Effector memory CD4-positive, alpha-beta T cell (primary cell): ENCODE data around the gene FHIP1B.

ENCODE experiments used
- DNase-seq, 3 donors: peaks; one replicate each; pipeline ENCODE4 v3.0.0-alpha.2; 2020
- H3K27ac ChIP-seq: 2 replicates; pipeline ENCODE4 v1.7.0; 2013; ENCODE audit warnings: mild to moderate bottlenecking, low read length, moderate library complexity; ENCODE audit not compliant: insufficient read depth, poor library complexity, severe bottlenecking
- H3K27me3 ChIP-seq: replicated peaks from 2 replicates; pipeline ENCODE4 v1.7.0; 2013; ENCODE audit warnings: mild to moderate bottlenecking, low read length; ENCODE audit not compliant: insufficient read depth, control insufficient read depth, poor library complexity, severe bottlenecking
- H3K36me3 ChIP-seq: 2 replicates; pipeline ENCODE4 v1.7.0; 2013; ENCODE audit warnings: mild to moderate bottlenecking, low read length, moderate library complexity; ENCODE audit not compliant: control insufficient read depth, insufficient read depth
- H3K4me1 ChIP-seq: 2 replicates; pipeline ENCODE4 v1.7.0; 2013; ENCODE audit warnings: low read length, mild to moderate bottlenecking; ENCODE audit not compliant: control insufficient read depth, insufficient read depth, poor library complexity, severe bottlenecking
- H3K4me3 ChIP-seq: 2 replicates; pipeline ENCODE4 v1.7.0; 2013; ENCODE audit warnings: low read length, low read depth, mild to moderate bottlenecking; ENCODE audit not compliant: insufficient read depth, poor library complexity, severe bottlenecking
- H3K9me3 ChIP-seq: 2 replicates; pipeline ENCODE4 v1.7.0; 2013; ENCODE audit warnings: mild to moderate bottlenecking, low read length, moderate library complexity; ENCODE audit not compliant: control insufficient read depth

FHIP1B gene

GRCh38 chr11:6205366-6205765, 29.1 kb downstream of the FHIP1B start, which contains the start of gene C11orf42:
Gene C11orf42, plus strand, starts transcription at chr11:6205557. Its CDS starts 59 bp downstream, at chr11:6205616.
- Histone ChIP-seq H3K4me1 (peaks cover 15% of the 10 kb centered on the region), H3K36me3 (peaks cover 6% of the 10 kb centered on the region), H3K27me3 (no peaks in the 10 kb centered on the region), H3K4me3 (no peak within 1 kb of the TSS), H3K9me3 (no peaks in the 10 kb centered on the region), H3K27ac (no peak within 1 kb of the TSS)
- no peak for DNase-seq

- DNase-seq: no peak
- H3K36me3 ChIP-seq: peaks cover under 1% of the 10 kb centered on the region
- no peaks in the 10 kb centered on the region for H3K9me3 ChIP-seq
- H3K27me3 ChIP-seq: no peaks in the 10 kb centered on the region
- peaks cover 15% of the 10 kb centered on the region for H3K4me1 ChIP-seq
- no peak overlapping the region for H3K27ac ChIP-seq
- H3K4me3 ChIP-seq: no peak overlapping the region
These were observed 29.7 kb downstream of the FHIP1B start for GRCh38 chr11:6204706-6205105.

- H3K9me3 ChIP-seq: no peaks in the 10 kb centered on the region
- no peak overlapping the region for H3K27ac ChIP-seq
- no peak for DNase-seq
- H3K36me3 ChIP-seq: no peaks in the 10 kb centered on the region
- no peaks in the 10 kb centered on the region for H3K27me3 ChIP-seq
- H3K4me3 ChIP-seq: no peak overlapping the region
- peaks cover 15% of the 10 kb centered on the region for H3K4me1 ChIP-seq
These were observed 31.1 kb downstream of the FHIP1B start for GRCh38 chr11:6203327-6203726.

- peaks cover 15% of the 10 kb centered on the region for H3K4me1 ChIP-seq
- no peaks in the 10 kb centered on the region for H3K27me3 ChIP-seq
- DNase-seq: no peak
- no peak overlapping the region for H3K4me3 ChIP-seq
- no peaks in the 10 kb centered on the region for H3K36me3 ChIP-seq
- H3K9me3 ChIP-seq: no peaks in the 10 kb centered on the region
- no peak overlapping the region for H3K27ac ChIP-seq
These were observed 32.4 kb downstream of the FHIP1B start for GRCh38 chr11:6202041-6202440.

GRCh38 chr11:6201481-6201880, 33.0 kb downstream of the FHIP1B start:
- Histone ChIP-seq H3K9me3 (no peaks in the 10 kb centered on the region), H3K27me3 (no peaks in the 10 kb centered on the region), H3K4me3 (no peak overlapping the region), H3K36me3 (no peaks in the 10 kb centered on the region), H3K27ac (no peak overlapping the region), H3K4me1 (peaks cover 15% of the 10 kb centered on the region)
- no peak for DNase-seq

- H3K27ac ChIP-seq: no peak overlapping the region
- H3K36me3 ChIP-seq: no peaks in the 10 kb centered on the region
- no peaks in the 10 kb centered on the region for H3K27me3 ChIP-seq
- peaks cover 15% of the 10 kb centered on the region for H3K4me1 ChIP-seq
- DNase-seq: no peak
- no peak overlapping the region for H3K4me3 ChIP-seq
- H3K9me3 ChIP-seq: no peaks in the 10 kb centered on the region
These were observed 33.5 kb downstream of the FHIP1B start for GRCh38 chr11:6200975-6201374.

- Histone ChIP-seq H3K27me3 (no peaks in the 10 kb centered on the region), H3K4me3 (no peak within 1 kb of the TSS), H3K36me3 (no peaks in the 10 kb centered on the region), H3K9me3 (no peaks in the 10 kb centered on the region), H3K4me1 (peaks cover 14% of the 10 kb centered on the region), H3K27ac (no peak within 1 kb of the TSS)
- DNase-seq: no peak
These were observed 35.1 kb downstream of the FHIP1B start, which contains the start of gene OR52W1 for GRCh38 chr11:6199174-6199810. Gene OR52W1, plus strand, starts transcription at chr11:6199224. Its CDS starts 0 bp downstream, at chr11:6199224.

- H3K27me3 ChIP-seq: no peaks in the 10 kb centered on the region
- H3K4me3 ChIP-seq: no peak overlapping the region
- H3K9me3 ChIP-seq: no peaks in the 10 kb centered on the region
- no peaks in the 10 kb centered on the region for H3K36me3 ChIP-seq
- no peak overlapping the region for H3K27ac ChIP-seq
- DNase-seq: no peak
- H3K4me1 ChIP-seq: peaks cover under 1% of the 10 kb centered on the region
These were observed 36.8 kb downstream of the FHIP1B start for GRCh38 chr11:6197466-6198200.

GRCh38 chr11:6196396-6196795, 38.0 kb downstream of the FHIP1B start:
- no peak overlapping the region for H3K4me3 ChIP-seq
- H3K4me1 ChIP-seq: no peaks in the 10 kb centered on the region
- H3K36me3 ChIP-seq: no peaks in the 10 kb centered on the region
- no peak overlapping the region for H3K27ac ChIP-seq
- H3K27me3 ChIP-seq: no peaks in the 10 kb centered on the region
- no peak for DNase-seq
- H3K9me3 ChIP-seq: no peaks in the 10 kb centered on the region

GRCh38 chr11:6194065-6194581, 40.3 kb downstream of the FHIP1B start:
- Histone ChIP-seq H3K27ac (no peak overlapping the region), H3K4me3 (no peak overlapping the region), H3K9me3 (no peaks in the 10 kb centered on the region), H3K27me3 (no peaks in the 10 kb centered on the region), H3K36me3 (no peaks in the 10 kb centered on the region), H3K4me1 (no peaks in the 10 kb centered on the region)
- no peak for DNase-seq
